DND-41 (cell line): ENCODE results near the gene MSGN1.

ENCODE experiments used
- CTCF ChIP-seq: IDR thresholded peaks from 2 replicates; pipeline ENCODE4 v1.5.1; 2012; ENCODE audit warnings: borderline replicate concordance, low read length, moderate library complexity, mild to moderate bottlenecking; ENCODE audit not compliant: poor library complexity, severe bottlenecking; ENCODE audit errors: extremely low read depth
- EZH2 ChIP-seq: IDR thresholded peaks from 3 replicates; pipeline ENCODE4 v1.6.1; 2012; ENCODE audit warnings: borderline replicate concordance, low read depth, mild to moderate bottlenecking, moderate library complexity, low read length, inconsistent platforms; ENCODE audit not compliant: severe bottlenecking

GRCh38 chr2:17791121-17791816, 25.0 kb upstream of the MSGN1 start:
- TF ChIP-seq CTCF (no peak), EZH2 (no peak)
